Karpas-422 (cell line): ENCODE results near the gene B3GAT3. TPM values are rescaled to one million over a fixed set of nuclear protein-coding genes. Genes with fewer than 3 reads are reported as not detected.

Experiments
- DNase-seq: peaks from one replicate; pipeline ENCODE4 v3.0.0-alpha.2; 2015
- H2AFZ ChIP-seq: fragments of 200-600 bp; sonication (generic); 2 replicates; pipeline ENCODE4 v1.6.1; 2014; ENCODE audit warnings: antibody characterized with exemption, low read length, mixed read lengths
- H3K27ac ChIP-seq: fragments of 200-600 bp; sonication (generic); 2 replicates; pipeline ENCODE4 v1.5.1; 2014; ENCODE audit warnings: mild to moderate bottlenecking, low read length, moderate library complexity
- H3K27me3 ChIP-seq: fragments of 200-600 bp; sonication (generic); 2 replicates; pipeline ENCODE4 v1.6.1; 2014; ENCODE audit warnings: low read length, mixed read lengths
- H3K36me3 ChIP-seq: fragments of 200-600 bp; sonication (generic); 2 replicates; pipeline ENCODE4 v1.6.1; 2014; ENCODE audit warnings: low read length, mixed read lengths; ENCODE audit not compliant: insufficient read depth
- H3K4me1 ChIP-seq: fragments of 200-600 bp; sonication (generic); 2 replicates; pipeline ENCODE4 v1.6.1; 2014; ENCODE audit warnings: mild to moderate bottlenecking, low read length, mixed read lengths
- H3K4me2 ChIP-seq: fragments of 200-600 bp; sonication (generic); 2 replicates; pipeline ENCODE4 v1.6.1; 2014; ENCODE audit warnings: low read length, low read depth, mild to moderate bottlenecking; ENCODE audit not compliant: poor library complexity, severe bottlenecking
- H3K4me3 ChIP-seq: fragments of 200-600 bp; sonication (generic); 2 replicates; pipeline ENCODE4 v1.5.1; 2014; ENCODE audit warnings: mild to moderate bottlenecking, antibody characterized with exemption, low read length, mixed read lengths
- H3K79me2 ChIP-seq: fragments of 200-600 bp; sonication (generic); 2 replicates; pipeline ENCODE4 v1.6.1; 2014; ENCODE audit warnings: mild to moderate bottlenecking, low read length, mixed read lengths
- H3K9ac ChIP-seq: fragments of 200-600 bp; sonication (generic); 2 replicates; pipeline ENCODE4 v1.6.0; 2014; ENCODE audit warnings: low read length
- H3K9me2 ChIP-seq: fragments of 200-600 bp; sonication (generic), shearing (Covaris generic); replicated peaks from 2 replicates; pipeline ENCODE4 v1.6.0; 2014; ENCODE audit warnings: mild to moderate bottlenecking, low read length, moderate library complexity; ENCODE audit not compliant: insufficient read depth
- H3K9me3 ChIP-seq: fragments of 300-700, 200-600 bp; sonication (generic); 2 replicates; pipeline ENCODE4 v1.6.1; 2014; ENCODE audit warnings: low read length, mixed read lengths
- H4K20me1 ChIP-seq: fragments of 200-600 bp; sonication (generic); 2 replicates; pipeline ENCODE4 v1.6.1; 2014; ENCODE audit warnings: mild to moderate bottlenecking, antibody characterized with exemption, low read length, low read depth; ENCODE audit not compliant: insufficient read depth
- total RNA-seq: library from RNA; depleted of rRNA; stranded (reverse); fragments of >200 nt; shearing (Covaris generic); gene quantifications from 2 replicates; pipeline ENCODE4 v1.2.3, GENCODE V29; 2014; ENCODE audit warnings: low replicate concordance

Gene B3GAT3
- total RNA-seq, 1 experiment from 2014 or later: 43.5 TPM

DNA sequence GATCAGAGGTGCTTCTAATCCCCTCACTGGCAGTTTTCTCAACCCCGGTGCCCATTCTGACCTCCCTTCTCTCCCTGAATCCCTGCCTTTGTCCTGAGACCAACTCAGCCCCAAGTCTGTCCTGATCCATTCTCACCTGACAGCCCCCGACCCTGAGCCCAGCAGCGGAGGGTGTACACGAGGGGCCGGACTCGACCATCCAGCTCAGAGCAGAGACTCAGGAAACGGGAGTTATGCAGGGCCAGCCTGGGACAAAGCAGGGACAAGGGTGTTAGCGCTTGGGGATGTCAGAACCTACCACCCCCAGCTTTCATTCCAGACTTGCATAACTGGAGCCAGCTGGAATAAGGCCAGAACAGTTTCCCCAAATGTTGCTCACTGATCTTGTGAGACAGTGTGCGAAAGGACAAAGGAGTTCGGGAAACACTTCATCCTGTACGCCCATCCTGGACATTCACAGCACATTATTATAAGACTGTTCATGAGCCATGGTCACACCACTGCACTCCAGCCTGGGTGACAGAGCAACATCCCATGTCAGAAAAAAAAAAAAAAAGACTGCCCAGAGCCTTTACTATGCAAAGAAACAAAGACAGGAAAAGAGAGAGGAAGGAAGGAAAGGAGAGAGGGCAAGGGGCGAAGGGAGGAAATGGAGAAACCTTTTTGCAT is 44.6 kb downstream of the B3GAT3 start:
- Histone ChIP-seq H3K9me2 (no peaks in the 10 kb centered on the region), H3K36me3 (peaks cover 7% of the 10 kb centered on the region), H3K4me2 (no peak overlapping the region), H3K27ac (no peak overlapping the region), H3K4me1 (peaks cover 23% of the 10 kb centered on the region), H4K20me1 (peaks cover 4% of the 10 kb centered on the region; the same call in 1 of the 2 replicates), H3K9me3 (no peaks in the 10 kb centered on the region), H3K9ac (no peak overlapping the region), H3K4me3 (no peak overlapping the region), H3K27me3 (no peaks in the 10 kb centered on the region), H3K79me2 (peaks cover 15% of the 10 kb centered on the region), H2AFZ (no peak overlapping the region)
- no peak for DNase-seq

DNA sequence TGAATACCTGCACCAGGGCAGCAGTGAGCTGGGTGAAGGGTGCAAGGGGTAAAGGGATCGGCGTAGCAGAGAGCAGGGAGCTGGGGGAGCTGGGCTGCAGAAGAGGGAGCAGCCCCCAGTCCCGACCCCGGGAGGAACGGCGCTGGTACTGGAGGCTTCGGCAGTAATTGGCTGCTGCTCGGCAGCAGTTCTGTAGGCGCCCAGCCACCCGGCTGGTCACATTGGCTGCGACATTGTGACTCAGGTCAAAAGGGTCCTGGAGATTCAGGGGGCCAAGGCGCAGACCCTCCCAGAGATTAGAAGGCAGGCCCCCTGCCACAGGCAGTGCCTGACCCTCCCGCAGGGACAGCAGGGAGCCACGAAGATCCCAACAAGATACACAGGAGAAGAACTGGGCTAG is 45.9 kb downstream of the B3GAT3 start:
- H3K79me2 ChIP-seq: peaks cover 28% of the 10 kb centered on the region
- no peaks in the 10 kb centered on the region for H3K9me2 ChIP-seq
- H3K4me3 ChIP-seq: no peak overlapping the region
- no peaks in the 10 kb centered on the region for H3K9me3 ChIP-seq
- peak overlapping the region; percentile 85; the same call in 1 of the 2 replicates for H3K9ac ChIP-seq
- peaks cover 20% of the 10 kb centered on the region for H3K36me3 ChIP-seq
- H4K20me1 ChIP-seq: peaks cover 16% of the 10 kb centered on the region
- H3K4me1 ChIP-seq: peaks cover 29% of the 10 kb centered on the region
- H3K27me3 ChIP-seq: no peaks in the 10 kb centered on the region
- no peak overlapping the region for H3K27ac ChIP-seq
- DNase-seq: no peak
- H3K4me2 ChIP-seq: no peak overlapping the region
- H2AFZ ChIP-seq: no peak overlapping the region

DNA sequence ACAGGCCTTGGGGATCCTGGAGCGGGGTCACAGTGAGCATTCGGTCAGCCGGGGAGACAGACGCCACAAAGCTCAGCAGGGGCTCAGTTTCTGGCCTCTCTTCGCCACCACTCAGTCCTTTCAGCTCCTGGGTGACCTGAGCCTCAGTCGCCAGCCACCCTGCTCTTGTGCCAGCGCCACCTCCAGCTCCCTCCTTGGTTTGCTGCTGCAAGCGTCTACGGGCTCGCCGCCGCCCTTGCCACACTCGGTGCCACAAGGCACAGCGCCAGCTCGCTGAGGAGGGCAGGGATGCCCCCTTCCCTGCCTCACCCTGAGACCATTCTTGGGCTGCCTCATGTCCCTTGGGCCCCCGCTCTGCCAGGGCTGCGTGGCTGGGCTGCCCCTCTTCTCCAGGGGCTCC is 46.6 kb downstream of the B3GAT3 start:
- peaks cover 16% of the 10 kb centered on the region for H4K20me1 ChIP-seq
- no peaks in the 10 kb centered on the region for H3K9me2 ChIP-seq
- peak overlapping the region; percentile 85 for H3K9ac ChIP-seq
- H3K36me3 ChIP-seq: peaks cover 22% of the 10 kb centered on the region
- H3K4me3 ChIP-seq: peak overlapping the region; percentile 67
- no peak for DNase-seq
- peaks cover 29% of the 10 kb centered on the region for H3K4me1 ChIP-seq
- peak overlapping the region; percentile 55; the same call in 1 of the 2 replicates for H3K27ac ChIP-seq
- no peaks in the 10 kb centered on the region for H3K9me3 ChIP-seq
- H2AFZ ChIP-seq: no peak overlapping the region
- H3K4me2 ChIP-seq: peak overlapping the region; percentile 86
- H3K27me3 ChIP-seq: no peaks in the 10 kb centered on the region
- peaks cover 32% of the 10 kb centered on the region for H3K79me2 ChIP-seq

DNA sequence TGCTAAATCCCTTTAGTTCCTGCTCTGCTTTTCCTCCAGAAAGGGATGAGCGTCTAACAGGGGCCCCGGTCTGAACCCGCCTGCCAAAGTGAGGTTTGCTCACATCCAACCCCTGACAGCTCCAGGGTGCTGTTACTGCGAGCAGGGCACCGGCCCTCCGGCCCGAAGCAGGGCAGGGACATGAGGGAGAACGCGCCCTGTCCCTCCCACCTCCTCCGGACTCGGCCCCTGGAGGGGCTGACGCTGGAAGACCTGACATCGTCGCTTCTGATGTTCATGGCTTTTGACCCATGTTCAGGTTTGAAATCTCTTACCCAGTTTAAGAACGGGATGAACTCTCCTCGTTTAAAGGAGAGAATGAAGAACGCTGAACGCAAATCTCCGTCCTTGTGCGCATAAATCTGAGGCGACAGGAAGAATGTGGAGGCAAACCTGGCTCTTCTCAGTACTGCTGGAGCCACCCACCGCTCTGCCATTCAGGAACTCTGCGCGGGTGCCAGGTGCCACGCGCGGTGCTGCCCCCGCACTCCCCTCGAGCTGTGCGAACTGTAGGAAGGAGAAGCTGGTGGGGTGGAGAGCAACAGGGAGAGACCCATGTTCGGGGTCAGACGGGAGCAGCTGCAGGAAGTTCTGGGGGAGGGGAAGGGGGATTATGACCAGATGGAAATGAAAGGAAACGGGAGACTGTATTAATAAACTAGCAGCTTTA is 47.3 kb downstream of the B3GAT3 start:
- Histone ChIP-seq H3K27ac (peak overlapping the region; percentile 55), H2AFZ (0 out of 2 replicates have a peak overlapping the region, but pooled peaks have one; percentile 32), H3K36me3 (peaks cover 24% of the 10 kb centered on the region), H3K79me2 (peaks cover 35% of the 10 kb centered on the region), H3K9ac (peak overlapping the region; percentile 85), H3K27me3 (no peaks in the 10 kb centered on the region), H3K4me2 (peak overlapping the region; percentile 86), H3K4me3 (peak overlapping the region; percentile 67), H3K9me3 (no peaks in the 10 kb centered on the region), H3K4me1 (peaks cover 29% of the 10 kb centered on the region), H4K20me1 (peaks cover 16% of the 10 kb centered on the region), H3K9me2 (no peaks in the 10 kb centered on the region)
- peak; percentile 63 for DNase-seq

DNA sequence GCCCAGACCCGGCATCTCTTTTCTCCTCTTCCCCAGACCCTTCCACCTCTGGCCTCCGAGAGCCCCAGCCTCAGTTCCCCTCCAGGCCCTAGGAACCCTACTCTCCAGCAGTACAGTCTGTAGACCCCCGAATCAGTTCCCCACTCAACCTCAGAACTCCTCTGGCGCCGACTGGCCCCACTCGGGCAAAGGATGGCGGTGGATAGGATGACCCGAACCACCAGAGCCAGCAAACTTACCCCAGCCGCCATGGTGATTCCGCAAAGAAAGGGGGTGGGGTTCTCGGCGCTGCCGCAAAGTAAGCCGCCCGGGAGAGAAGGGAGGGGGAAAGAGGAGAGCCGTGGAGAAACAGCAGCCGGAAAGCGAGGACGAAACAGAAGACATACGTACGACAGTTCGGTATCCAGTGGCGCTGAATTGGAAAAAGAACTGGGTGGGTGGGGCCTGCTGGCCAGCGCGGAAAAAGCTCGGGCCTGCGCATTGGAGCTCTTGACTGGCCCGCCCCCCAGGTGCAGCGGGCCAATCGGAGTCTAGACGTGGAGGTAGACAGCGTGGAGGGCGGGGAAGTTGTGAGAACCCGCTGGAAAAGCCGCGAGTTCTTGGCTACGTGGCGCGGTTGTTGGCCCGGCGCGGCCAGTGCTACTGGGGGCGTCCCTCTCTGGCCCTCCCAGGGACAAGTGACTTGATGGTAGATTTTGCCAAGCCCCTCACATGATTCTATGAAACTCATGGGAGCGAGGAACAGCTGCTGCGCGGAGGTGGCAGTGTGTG is 48.0 kb downstream of the B3GAT3 start, which contains the start of gene EEF1G:
Gene EEF1G, minus strand, starts transcription at position 300 of the 771 bp plus-strand sequence. Its CDS starts 49 bp downstream, at position 251.
- no peaks in the 10 kb centered on the region for H3K9me2 ChIP-seq
- DNase-seq: peak; percentile 100
- peak within 1 kb of the TSS; percentile 86 for H3K4me2 ChIP-seq
- H3K9ac ChIP-seq: peak within 1 kb of the TSS; percentile 91
- peak within 1 kb of the TSS; percentile 76 for H3K27ac ChIP-seq
- peaks cover 42% of the 10 kb centered on the region for H3K79me2 ChIP-seq
- 0 out of 2 replicates have a peak within 1 kb of the TSS, but pooled peaks have one; percentile 32 for H2AFZ ChIP-seq
- no peaks in the 10 kb centered on the region for H3K27me3 ChIP-seq
- H3K4me1 ChIP-seq: peaks cover 29% of the 10 kb centered on the region
- H3K4me3 ChIP-seq: peak within 1 kb of the TSS; percentile 95
- peaks cover 16% of the 10 kb centered on the region for H4K20me1 ChIP-seq
- H3K9me3 ChIP-seq: no peaks in the 10 kb centered on the region
- H3K36me3 ChIP-seq: peaks cover 26% of the 10 kb centered on the region

DNA sequence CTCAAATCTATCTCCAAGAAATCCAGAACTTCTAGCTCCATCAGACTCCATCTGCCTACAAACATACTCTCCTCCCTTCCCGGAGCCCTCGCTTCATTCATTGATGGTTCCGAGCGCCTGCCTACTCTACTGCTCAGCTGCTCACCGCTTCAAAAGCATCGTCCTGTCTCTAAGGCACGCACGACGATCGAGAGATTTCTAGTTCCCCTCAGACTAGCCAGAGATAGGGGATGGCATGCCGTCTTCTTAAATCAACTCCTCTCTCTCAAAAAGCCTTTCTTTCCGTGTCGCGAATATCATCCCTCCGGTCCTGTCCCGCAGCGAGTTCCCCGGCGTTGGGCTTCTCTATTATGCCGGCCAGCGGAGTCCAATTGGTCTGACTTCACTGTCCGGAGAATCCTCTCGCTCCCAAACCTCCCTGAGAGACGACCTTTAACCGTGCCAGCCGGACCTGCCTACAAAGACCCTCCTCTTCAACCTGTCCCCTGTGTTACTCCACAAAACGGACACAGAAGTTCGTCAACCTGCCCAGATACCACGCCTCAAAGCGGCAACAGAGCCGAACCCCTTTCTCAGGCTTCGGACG is 48.7 kb downstream of the B3GAT3 start:
- Histone ChIP-seq H2AFZ (no peak overlapping the region), H3K4me2 (peak overlapping the region; percentile 77), H3K9me3 (no peaks in the 10 kb centered on the region), H3K9ac (peak overlapping the region; percentile 91), H3K27ac (peak overlapping the region; percentile 76), H3K79me2 (peaks cover 42% of the 10 kb centered on the region), H3K27me3 (no peaks in the 10 kb centered on the region), H3K36me3 (peaks cover 26% of the 10 kb centered on the region), H3K4me3 (peak overlapping the region; percentile 95), H3K9me2 (no peaks in the 10 kb centered on the region), H3K4me1 (peaks cover 29% of the 10 kb centered on the region), H4K20me1 (peaks cover 16% of the 10 kb centered on the region)
- peak; percentile 70 for DNase-seq

DNA sequence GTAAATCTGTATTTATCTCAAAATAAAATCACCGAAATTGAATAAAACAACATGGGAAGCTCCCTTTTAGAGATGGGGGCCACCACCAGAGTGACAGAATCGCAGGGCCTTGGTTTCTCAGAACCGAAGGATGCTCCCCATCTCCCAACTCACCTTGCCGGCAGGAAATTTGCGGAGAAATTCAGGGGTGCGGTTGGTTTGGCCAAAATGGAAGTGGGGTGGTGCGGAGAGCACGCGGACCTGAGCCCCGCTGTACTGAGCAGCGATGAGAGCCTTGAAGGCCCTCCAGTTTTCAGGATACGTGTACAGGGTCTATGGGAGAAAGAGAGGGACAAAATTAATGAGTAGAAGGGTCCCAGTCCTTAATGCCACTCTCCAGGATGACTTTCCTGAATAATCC is 49.4 kb downstream of the B3GAT3 start:
- no peaks in the 10 kb centered on the region for H3K9me2 ChIP-seq
- H3K4me3 ChIP-seq: peak overlapping the region; percentile 95
- H3K36me3 ChIP-seq: peaks cover 26% of the 10 kb centered on the region
- H3K9me3 ChIP-seq: no peaks in the 10 kb centered on the region
- H3K27me3 ChIP-seq: no peaks in the 10 kb centered on the region
- no peak overlapping the region for H3K27ac ChIP-seq
- peak overlapping the region; percentile 91 for H3K9ac ChIP-seq
- peaks cover 16% of the 10 kb centered on the region for H4K20me1 ChIP-seq
- H3K79me2 ChIP-seq: peaks cover 42% of the 10 kb centered on the region
- H3K4me1 ChIP-seq: peaks cover 29% of the 10 kb centered on the region
- no peak overlapping the region for H2AFZ ChIP-seq
- H3K4me2 ChIP-seq: peak overlapping the region; percentile 77
- DNase-seq: no peak
